ENCODE data around the gene TYK2. TPM values are rescaled to one million over a fixed set of nuclear protein-coding genes. Genes with fewer than 3 reads are reported as not detected.

The TYK2 gene
- total and polyA plus RNA-seq, 2 experiments from 2014 or later = 63.6 to 94.3 TPM

DNA sequence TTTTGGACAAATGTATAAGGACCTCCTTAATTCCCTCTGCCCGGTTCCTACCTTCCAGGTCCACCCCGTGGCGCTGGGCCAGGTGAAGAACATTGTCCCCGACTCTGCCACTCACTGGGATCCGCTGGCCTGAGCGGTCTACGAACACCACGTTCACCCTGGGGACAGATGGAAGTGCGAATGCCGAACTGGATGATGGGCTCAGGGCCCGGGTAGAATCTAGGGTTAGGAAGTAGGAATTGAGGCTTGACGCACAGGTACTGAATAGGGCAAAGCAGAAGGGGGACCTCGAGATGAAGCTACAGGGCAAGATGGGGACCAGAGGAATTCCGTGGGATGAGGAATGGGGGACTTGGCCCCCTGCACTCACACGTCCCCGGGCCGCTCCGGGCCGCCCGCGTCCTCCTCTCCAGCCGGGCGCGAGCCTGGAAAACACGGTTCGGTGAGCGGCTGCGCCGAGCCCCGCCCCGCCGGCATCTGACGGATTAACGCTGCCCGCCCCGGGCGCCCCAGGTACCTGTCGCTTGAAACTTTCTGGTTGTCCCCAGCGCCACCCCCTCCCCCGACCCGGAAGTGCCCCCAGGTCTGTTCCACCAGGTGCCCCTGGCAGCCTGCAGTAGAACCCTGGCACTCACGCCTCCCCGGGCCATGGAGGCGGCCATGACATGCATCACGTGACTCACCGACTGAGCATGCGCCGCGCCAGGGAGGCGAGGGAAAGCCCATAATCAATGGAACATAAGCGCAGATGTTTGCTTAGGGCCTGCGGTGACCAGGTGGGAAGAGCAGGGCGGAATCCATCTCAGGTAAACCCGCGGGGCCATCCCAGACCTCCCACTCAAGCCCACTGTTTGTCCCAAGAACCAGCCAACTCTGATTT lies 64.8 kb downstream of the TYK2 start, which contains the start of gene FDX2:
Gene FDX2, minus strand, starts transcription at position 681 of the 880 bp plus-strand sequence. Its CDS starts 19 bp downstream, at position 662.
- Histone ChIP-seq H4K20me1 (ENCODE audit: insufficient read depth, poor library complexity, severe bottlenecking) (no peaks in the 10 kb centered on the region), H3K4me1 (ENCODE audit: insufficient read depth) (peaks cover 12% of the 10 kb centered on the region), H3K4me2 (peak within 1 kb of the TSS; percentile 97), H3K4me3 (peak within 1 kb of the TSS; percentile 63), H3K27me3 (no peaks in the 10 kb centered on the region), H3K79me2 (peaks cover 7% of the 10 kb centered on the region), H2AFZ (peak within 1 kb of the TSS; percentile 86), H3K9me3 (ENCODE audit: low read depth) (no peaks in the 10 kb centered on the region), H3K9me2 (replicated peaks; ENCODE audit: insufficient read depth) (no peaks in the 10 kb centered on the region), H3K36me3 (replicated peaks; ENCODE audit: insufficient read depth, low read depth) (no peaks in the 10 kb centered on the region), H3K27ac (peak within 1 kb of the TSS; percentile 77)
- no peak for TF ChIP-seq CTCF (IDR thresholded peaks at IDR 0.05; ENCODE audit: poor library complexity)
- no peak for TF ChIP-seq EZH2 (IDR thresholded peaks at IDR 0.05; ENCODE audit: borderline replicate concordance)
- TF ChIP-seq EZH2phosphoT487 (IDR thresholded peaks at IDR 0.05; ENCODE audit: low read depth, severe bottlenecking, unreplicated experiment) = no peak
- DNase-seq (ENCODE audit: low spot score) = peak; percentile 91
- under 1% methylated on average over 51 of the region's 55 CpGs for WGBS (ENCODE audit: low lambda C conversion rate, missing lambda C conversion rate)

DNA sequence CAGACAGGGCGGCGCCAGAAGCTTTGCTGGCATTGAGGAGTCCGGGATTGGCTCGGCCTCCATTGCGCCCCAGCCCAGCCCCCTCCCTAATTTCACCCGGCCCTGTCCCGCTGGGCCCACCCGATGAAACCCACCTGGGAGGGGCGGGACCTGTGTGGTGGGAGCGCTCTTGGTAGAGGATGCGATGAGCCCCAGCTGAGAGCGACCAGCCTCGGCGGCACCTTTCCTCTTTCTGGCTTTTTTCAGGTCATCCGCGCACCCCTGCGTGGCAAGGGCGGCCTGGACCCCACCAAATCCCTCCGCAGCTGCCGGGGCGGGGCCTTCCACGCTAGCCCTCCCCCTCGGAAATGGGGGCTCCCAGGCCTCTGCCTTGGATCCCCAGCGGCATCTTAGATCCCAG lies 70.9 kb downstream of the TYK2 start, which contains the start of gene ZGLP1:
Gene ZGLP1, minus strand, starts transcription at position 393 of the 400 bp plus-strand sequence.
- 96% methylated on average over 22 of the region's 24 CpGs for WGBS (ENCODE audit: low lambda C conversion rate, missing lambda C conversion rate)
- H3K4me2 ChIP-seq = no peak within 1 kb of the TSS
- H3K36me3 ChIP-seq (replicated peaks; ENCODE audit: insufficient read depth, low read depth) = no peaks in the 10 kb centered on the region
- no peak within 1 kb of the TSS for H3K27ac ChIP-seq
- no peaks in the 10 kb centered on the region for H3K27me3 ChIP-seq
- no peak for DNase-seq (ENCODE audit: low spot score)
- H3K79me2 ChIP-seq = peaks cover 2% of the 10 kb centered on the region
- H3K4me3 ChIP-seq = no peak within 1 kb of the TSS
- H3K9me2 ChIP-seq (replicated peaks; ENCODE audit: insufficient read depth) = no peaks in the 10 kb centered on the region
- no peaks in the 10 kb centered on the region for H3K9me3 ChIP-seq (ENCODE audit: low read depth)
- no peak within 1 kb of the TSS for H2AFZ ChIP-seq
- H3K4me1 ChIP-seq (ENCODE audit: insufficient read depth) = no peaks in the 10 kb centered on the region
- TF ChIP-seq CTCF (IDR thresholded peaks at IDR 0.05; ENCODE audit: poor library complexity) (no peak), EZH2 (IDR thresholded peaks at IDR 0.05; ENCODE audit: borderline replicate concordance) (no peak), EZH2phosphoT487 (IDR thresholded peaks at IDR 0.05; ENCODE audit: low read depth, severe bottlenecking, unreplicated experiment) (no peak)
- no peaks in the 10 kb centered on the region for H4K20me1 ChIP-seq (ENCODE audit: insufficient read depth, poor library complexity, severe bottlenecking)

DNA sequence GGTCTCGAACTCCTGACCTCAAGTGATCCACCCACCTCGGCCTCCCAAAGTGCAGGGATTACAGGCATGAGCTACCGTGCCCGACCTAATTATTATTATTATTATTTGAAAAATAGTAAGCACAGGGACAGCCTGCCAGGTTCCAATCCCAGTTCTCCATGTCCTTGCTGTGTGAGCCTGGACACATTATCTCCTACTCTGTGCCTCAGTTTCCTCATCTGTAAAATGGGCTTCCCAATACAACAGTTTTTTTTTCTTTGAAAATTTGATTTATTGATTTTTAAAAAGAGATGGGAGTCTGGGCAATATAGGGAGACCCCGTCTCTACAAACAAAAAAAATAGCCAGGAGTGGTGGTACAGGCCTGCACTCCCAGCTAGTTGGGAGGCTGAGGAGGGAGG lies 74.0 kb downstream of the TYK2 start:
- no peaks in the 10 kb centered on the region for H3K36me3 ChIP-seq (replicated peaks; ENCODE audit: insufficient read depth, low read depth)
- WGBS (ENCODE audit: low lambda C conversion rate, missing lambda C conversion rate) = 92% methylated on average over 5 of the region's 5 CpGs
- H3K4me2 ChIP-seq = no peak overlapping the region
- H3K27me3 ChIP-seq = no peaks in the 10 kb centered on the region
- H3K4me3 ChIP-seq = no peak overlapping the region
- no peak overlapping the region for H3K27ac ChIP-seq
- DNase-seq (ENCODE audit: low spot score) = no peak
- H3K4me1 ChIP-seq (ENCODE audit: insufficient read depth) = no peaks in the 10 kb centered on the region
- H4K20me1 ChIP-seq (ENCODE audit: insufficient read depth, poor library complexity, severe bottlenecking) = no peaks in the 10 kb centered on the region
- no peaks in the 10 kb centered on the region for H3K79me2 ChIP-seq
- no peaks in the 10 kb centered on the region for H3K9me2 ChIP-seq (replicated peaks; ENCODE audit: insufficient read depth)
- H3K9me3 ChIP-seq (ENCODE audit: low read depth) = no peaks in the 10 kb centered on the region
- TF ChIP-seq EZH2 (IDR thresholded peaks at IDR 0.05; ENCODE audit: borderline replicate concordance) (no peak), CTCF (IDR thresholded peaks at IDR 0.05; ENCODE audit: poor library complexity) (no peak), EZH2phosphoT487 (IDR thresholded peaks at IDR 0.05; ENCODE audit: low read depth, severe bottlenecking, unreplicated experiment) (no peak)
- no peak overlapping the region for H2AFZ ChIP-seq

Data from hepatocyte (in vitro differentiated cells).